H1 (cell line): Measurements from ENCODE around the gene EBF3. TPM values are rescaled to one million over a fixed set of nuclear protein-coding genes. Genes with fewer than 3 reads are reported as not detected.
A peak's percentile ranks its signal among the peaks of the same experiment; 100 is the strongest.

Source experiments
- CTCF ChIA-PET: fragments of 300-600 bp; sonication (Branson Sonifier 250); formaldehyde crosslinking; loops from one replicate; lab custom pipeline; 2021; ENCODE audit not compliant: partially characterized antibody; lab: Charles Lee
- POLR2A ChIA-PET: fragments of 300-600 bp; sonication (Branson Sonifier 250); formaldehyde crosslinking; loops from one replicate; lab custom pipeline; 2021; ENCODE audit warnings: inconsistent platforms; ENCODE audit not compliant: partially characterized antibody; lab: Charles Lee
- DNase-seq, 2 experiments: peaks; one replicate each; pipeline versions ENCODE4 v3.0.0 to v3.0.0-alpha.2; 2010 to 2022; ENCODE audit warnings: low spot score in 2 of 2, low read depth in 1 of 2, mixed read lengths in 1 of 2
- FAIRE-seq: peaks from 2 replicates; lab custom pipeline; 2011; peaks lifted over from hg19 to GRCh38; lab: Jason Lieb, UNC
- H2AFZ ChIP-seq: 2 replicates; pipeline ENCODE4 v1.8.1; 2012; ENCODE audit warnings: low read length, inconsistent platforms
- H2AK5ac ChIP-seq: 2 replicates; pipeline ENCODE4 v1.6.1; 2013; ENCODE audit warnings: low read depth, low read length
- H2BK120ac ChIP-seq: replicated peaks from 2 replicates; pipeline ENCODE3; 2013; ENCODE audit warnings: low read depth, low read length, inconsistent platforms
- H2BK12ac ChIP-seq: 2 replicates; pipeline ENCODE4 v1.6.1; 2013; ENCODE audit warnings: low read depth, low read length
- H2BK15ac ChIP-seq: 2 replicates; pipeline ENCODE4 v1.6.1; 2013; ENCODE audit warnings: low read length
- H2BK20ac ChIP-seq: 2 replicates; pipeline ENCODE4 v1.6.1; 2013; ENCODE audit warnings: low read length
- H2BK5ac ChIP-seq: 2 replicates; pipeline ENCODE4 v1.6.1; 2013; ENCODE audit warnings: low read depth, low read length
- H3K14ac ChIP-seq: 2 replicates; pipeline ENCODE4 v1.6.1; 2013; ENCODE audit warnings: inconsistent platforms; ENCODE audit not compliant: insufficient read length
- H3K18ac ChIP-seq: 2 replicates; pipeline ENCODE4 v1.6.1; 2013; ENCODE audit warnings: low read length; ENCODE audit errors: extremely low read depth
- H3K23ac ChIP-seq: 2 replicates; pipeline ENCODE4 v1.6.1; 2013; ENCODE audit warnings: inconsistent platforms; ENCODE audit not compliant: insufficient read length
- H3K23me2 ChIP-seq: 2 replicates; pipeline ENCODE4 v1.6.1; 2013; ENCODE audit warnings: low read depth, low read length
- H3K27ac ChIP-seq: 2 replicates; pipeline ENCODE4 v1.6.1; 2011; ENCODE audit warnings: low read depth, low read length, inconsistent platforms
- H3K27me3 ChIP-seq, 4 experiments: replicated peaks in 1 of 4; 1 replicate in 1 of 4; 2 replicates in 3 of 4; pipeline versions ENCODE4 v1.6.1 to v1.8.1; 2011 to 2013; ENCODE audit warnings: low read length in 3 of 4, mild to moderate bottlenecking in 3 of 4, inconsistent platforms in 2 of 4, mixed read lengths in 2 of 4, moderate library complexity in 1 of 4; ENCODE audit not compliant: control insufficient read depth in 3 of 4, insufficient read depth in 3 of 4; ENCODE audit errors: extremely low read depth in 1 of 4
- H3K36me3 ChIP-seq, 4 experiments: 2 replicates each; pipeline versions ENCODE4 v1.6.1 to v1.8.1; 2011 to 2013; ENCODE audit warnings: mild to moderate bottlenecking in 4 of 4, low read length in 3 of 4, moderate library complexity in 2 of 4, control low read depth in 1 of 4, inconsistent platforms in 1 of 4; ENCODE audit not compliant: insufficient read depth in 4 of 4, control insufficient read depth in 2 of 4
- H3K4ac ChIP-seq: replicated peaks from 2 replicates; pipeline ENCODE3; 2013; ENCODE audit warnings: low read length, low read depth, mixed read lengths, inconsistent platforms; ENCODE audit not compliant: insufficient read length
- H3K4me1 ChIP-seq, 4 experiments: replicated peaks in 1 of 4; 1 replicate in 1 of 4; 2 replicates in 3 of 4; pipeline versions ENCODE4 v1.6.1 to v1.8.1; 2011 to 2013; ENCODE audit warnings: low read length in 3 of 4, inconsistent platforms in 2 of 4, mixed read lengths in 1 of 4; ENCODE audit not compliant: insufficient read depth in 4 of 4, control insufficient read depth in 3 of 4
- H3K4me2 ChIP-seq, 2 experiments: 2 replicates each; pipeline versions ENCODE4 v1.6.1 to v1.8.1; 2011 to 2013; ENCODE audit warnings: low read depth in 2 of 2, low read length in 2 of 2, control low read depth in 1 of 2, inconsistent platforms in 1 of 2, mild to moderate bottlenecking in 1 of 2; ENCODE audit not compliant: insufficient read depth in 1 of 2
- H3K4me3 ChIP-seq, 4 experiments: fragments of 200-600, 300-600 bp in 1 of 4; sonication (generic), shearing (Covaris generic), sonication (Bioruptor Twin) in 1 of 4; 2 replicates each; pipeline versions ENCODE4 v1.5.1 to v1.8.1; 2011 to 2016; ENCODE audit warnings: low read length in 4 of 4, low read depth in 3 of 4, control low read depth in 2 of 4, inconsistent platforms in 2 of 4, mild to moderate bottlenecking in 2 of 4, mixed read lengths in 1 of 4, moderate library complexity in 1 of 4; ENCODE audit not compliant: insufficient read depth in 2 of 4; ENCODE audit errors: extremely low read depth in 1 of 4
- H3K56ac ChIP-seq: replicated peaks from 2 replicates; pipeline ENCODE3; 2013; ENCODE audit warnings: low read depth, mild to moderate bottlenecking, mixed read lengths, low read length, inconsistent platforms; ENCODE audit not compliant: insufficient read length
- H3K79me1 ChIP-seq: 2 replicates; pipeline ENCODE4 v1.6.1; 2013; ENCODE audit warnings: low read depth, low read length, control low read depth
- H3K79me2 ChIP-seq, 2 experiments: 2 replicates each; pipeline versions ENCODE4 v1.6.1 to v1.8.1; 2012 to 2013; ENCODE audit warnings: low read length in 2 of 2, mild to moderate bottlenecking in 2 of 2, inconsistent platforms in 1 of 2; ENCODE audit not compliant: insufficient read depth in 2 of 2, control insufficient read depth in 1 of 2
- H3K9ac ChIP-seq, 4 experiments: replicated peaks in 1 of 4; 1 replicate in 1 of 4; 2 replicates in 3 of 4; pipeline versions ENCODE4 v1.6.1 to v1.8.1; 2011 to 2013; ENCODE audit warnings: low read depth in 3 of 4, low read length in 3 of 4, control low read depth in 2 of 4, mild to moderate bottlenecking in 2 of 4, moderate library complexity in 2 of 4, inconsistent platforms in 1 of 4; ENCODE audit errors: extremely low read depth in 1 of 4
- H3K9me3 ChIP-seq, 2 experiments: 2 replicates each; pipeline versions ENCODE4 v1.6.1 to v1.8.1; 2012 to 2013; ENCODE audit warnings: mild to moderate bottlenecking in 2 of 2, moderate library complexity in 2 of 2, control low read depth in 1 of 2, inconsistent platforms in 1 of 2, low read depth in 1 of 2, low read length in 1 of 2, mixed read lengths in 1 of 2; ENCODE audit not compliant: insufficient read depth in 2 of 2
- H4K20me1 ChIP-seq, 2 experiments: replicated peaks in 1 of 2; 2 replicates each; pipeline versions ENCODE3 to v1.8.1; 2011 to 2013; ENCODE audit warnings: inconsistent platforms in 2 of 2, low read length in 2 of 2, mild to moderate bottlenecking in 1 of 2; ENCODE audit not compliant: insufficient read depth in 2 of 2, control insufficient read depth in 1 of 2
- H4K5ac ChIP-seq: 2 replicates; pipeline ENCODE4 v1.6.1; 2013; ENCODE audit warnings: low read length, low read depth, mixed read lengths, inconsistent platforms; ENCODE audit not compliant: insufficient read length
- H4K8ac ChIP-seq: 2 replicates; pipeline ENCODE4 v1.8.0; 2013; ENCODE audit warnings: mild to moderate bottlenecking, moderate library complexity, low read length, inconsistent platforms; ENCODE audit not compliant: insufficient read depth; ENCODE audit errors: extremely low read depth
- H4K91ac ChIP-seq: replicated peaks from 2 replicates; pipeline ENCODE3; 2013; ENCODE audit warnings: low read length, mixed read lengths, inconsistent platforms; ENCODE audit not compliant: insufficient read length
- EZH2 ChIP-seq: fragments of 200-600 bp; sonication (generic); IDR thresholded peaks from 2 replicates; pipeline ENCODE4 v1.7.1; 2012; ENCODE audit warnings: low read depth, mild to moderate bottlenecking, moderate library complexity, low read length, inconsistent platforms; ENCODE audit not compliant: severe bottlenecking
- RNF2 ChIP-seq: fragments of 200-900, 300-1000 bp; sonication (generic); IDR thresholded peaks from 2 replicates; pipeline ENCODE4 v1.7.1; 2016; ENCODE audit warnings: borderline replicate concordance, low read depth, mild to moderate bottlenecking, antibody characterized with exemption, low read length; ENCODE audit not compliant: poor library complexity, severe bottlenecking; ENCODE audit errors: missing control alignments
- SIX5 ChIP-seq: IDR thresholded peaks from 2 replicates; pipeline ENCODE4 v1.6.1; 2011; ENCODE audit warnings: mild to moderate bottlenecking, low read depth, low read length
- SP2 ChIP-seq: IDR thresholded peaks from 2 replicates; pipeline ENCODE4 v1.6.1; 2012; ENCODE audit warnings: mild to moderate bottlenecking, low read length, inconsistent platforms
- SUZ12 ChIP-seq: fragments of 200-600 bp; sonication (generic); IDR thresholded peaks from 2 replicates; pipeline ENCODE4 v1.6.1; 2012; ENCODE audit warnings: mild to moderate bottlenecking, inconsistent platforms, low read length, moderate library complexity, mixed read lengths
- TAF7 ChIP-seq: optimal IDR thresholded peaks from 2 replicates; pipeline ENCODE3; 2011; ENCODE audit warnings: low read depth, mild to moderate bottlenecking, inconsistent platforms, low read length, moderate library complexity, borderline replicate concordance
- TCF12 ChIP-seq: IDR thresholded peaks from 2 replicates; pipeline ENCODE4 v1.6.1; 2011; ENCODE audit warnings: low read depth, mild to moderate bottlenecking, low read length
- WGBS, 2 experiments: shearing (Covaris generic) in 1 of 2; methylation state at CpG; one replicate each; pipeline versions ENCODE4 v1.1.6 to v1.1.7; 2013 to 2015; ENCODE audit warnings: low lambda C conversion rate in 2 of 2, mixed read lengths in 2 of 2, inconsistent platforms in 1 of 2, low coverage in 1 of 2, missing lambda C conversion rate in 1 of 2; ENCODE audit not compliant: insufficient replicate concordance in 2 of 2, insufficient coverage in 1 of 2, insufficient read length in 1 of 2; ENCODE audit errors: extremely low coverage in 1 of 2, missing lambda C conversion rate in 1 of 2; 5-methylcytosine and 5-hydroxymethylcytosine counted together
- polyA plus RNA-seq, 7 experiments: library from polyadenylated mRNA; depleted of rRNA in 3 of 7; stranded (reverse) in 5 of 7; unstranded in 2 of 7; fragments of >200 nt in 5 of 7; fragments of 200-250 nt in 2 of 7; gene quantifications; 1 replicate in 5 of 7; 2 replicates in 1 of 7; 4 replicates in 1 of 7; pipeline versions ENCODE4 v1.2.1 to v1.2.3, GENCODE V29; 2011 to 2013; ENCODE audit warnings: missing spikeins in 2 of 7, mixed read lengths in 2 of 7
- total RNA-seq: library from RNA; stranded (reverse); fragmentation: NEBNext Ultra II Directional; extraction: Animal tissue kit (Norgen Biotek cat#: 25700); gene quantifications from 2 replicates; pipeline ENCODE4 v1.2.1, GENCODE V29; 2021

The EBF3 gene
- total and polyA plus RNA-seq, 2 of the 8 experiments (the other 6 are each of a cell fraction or from before 2014, with no cell fraction given), result 0.08 to 0.26 TPM

DNA sequence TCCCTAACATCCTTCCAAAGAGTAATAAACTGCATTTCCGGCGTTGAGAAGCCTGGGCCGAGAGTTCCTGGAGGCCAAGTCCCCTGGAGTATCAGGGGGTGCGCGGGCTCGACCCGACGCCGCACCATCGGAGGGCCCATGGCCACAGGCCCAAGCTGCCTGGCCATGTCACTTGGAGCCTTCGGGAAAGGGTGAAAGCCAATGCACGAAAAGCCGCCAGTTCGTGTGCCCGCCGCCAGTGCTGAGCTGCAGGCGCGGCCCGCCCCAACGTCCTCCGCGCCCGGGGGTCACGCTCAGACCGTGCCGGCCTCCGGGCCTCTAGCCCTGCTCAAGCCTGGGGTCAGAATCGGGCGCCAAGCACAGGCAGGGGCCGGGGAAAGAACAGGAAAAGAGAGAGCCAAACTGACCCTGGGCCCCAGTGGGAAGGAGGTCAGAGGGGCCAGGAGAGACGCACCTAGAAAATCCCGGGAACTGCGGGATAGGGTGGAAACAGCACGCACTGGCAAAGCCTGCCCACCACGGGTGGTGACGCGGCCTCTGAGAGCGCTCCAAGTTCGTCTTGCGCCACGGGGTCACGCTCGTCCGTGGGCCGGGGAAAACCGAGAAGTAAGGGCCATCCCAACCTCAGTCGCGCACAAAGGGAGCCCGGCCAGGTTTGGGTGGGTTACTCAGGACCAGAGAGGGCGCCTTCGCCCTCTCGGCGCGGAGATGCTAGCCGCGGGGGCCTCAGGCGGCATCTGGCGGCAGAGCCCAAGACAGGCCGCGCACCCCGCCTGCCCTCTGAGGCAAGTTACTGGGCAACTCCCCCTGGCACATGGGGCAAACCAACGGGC is 4.2 kb upstream of the EBF3 start:
- Histone ChIP-seq H3K27me3 (peaks cover 80 to 96% (median 89%) of the 10 kb centered on the region in 4 experiments), H2BK20ac (peak overlapping the region; percentile 61; the same call in 1 of the 2 replicates)
- FAIRE-seq, result no peak

More for the DNA sequence above, 4.2 kb upstream of the EBF3 start:
- Histone ChIP-seq H3K18ac (no peak overlapping the region), H3K9ac (no peak overlapping the region), H4K8ac (no peak overlapping the region; the same call in 1 of the 2 replicates), H2BK12ac (no peak overlapping the region; the same call in 1 of the 2 replicates), H3K4me3 (peak overlapping the region in 2 of 4 experiments; percentile 14 to 55; a peak in 2 of 8 replicates), H2AFZ (no peak overlapping the region), H4K91ac (no peak overlapping the region), H3K23ac (no peak overlapping the region), H4K5ac (no peak overlapping the region), H3K36me3 (peaks cover 0 to 21% (median 0%) of the 10 kb centered on the region in 4 experiments; a peak in 1 of 8 replicates), H3K4me1 (peaks cover 0 to 28% (median 20%) of the 10 kb centered on the region in 4 experiments; a peak in 6 of 7 replicates), H4K20me1 (peaks cover 16 to 26% of the 10 kb centered on the region in 2 experiments), H3K56ac (no peak overlapping the region), H2BK5ac (no peak overlapping the region), H3K14ac (no peak overlapping the region), H2BK15ac (no peak overlapping the region), H3K23me2 (peaks cover 26% of the 10 kb centered on the region; the same call in 1 of the 2 replicates), H2BK120ac (no peak overlapping the region), H3K79me1 (no peaks in the 10 kb centered on the region), H2AK5ac (no peak overlapping the region), H3K4ac (no peak overlapping the region), H3K27ac (no peak overlapping the region), H3K79me2 (no peaks in the 10 kb centered on the region), H3K4me2 (peak overlapping the region; percentile 62 to 75), H3K9me3 (no peaks in the 10 kb centered on the region)
- CTCF ChIA-PET, result interaction anchor here (0.6 to 3.0 kb wide), 15 partner anchors 9 to 1682 kb away, joined by 3 to 11 read pairs (median 3); no protein-coding TSS in a partner anchor
- no peak for DNase-seq
- WGBS, 2 experiments, result 8% methylated on average over 58 of the region's 62 CpGs; no CpG with 5 or more reads in 1 of the 2 experiments
- POLR2A ChIA-PET, result interaction anchor here (1.0 kb wide), 1 partner anchor 9 kb away, joined by 4 read pairs; no protein-coding TSS in a partner anchor
- TF ChIP-seq TCF12 (0 out of 2 replicates have a peak, but pooled peaks have one; percentile 4), EZH2 (peak; percentile 97), TAF7 (no peak), SP2 (no peak), RNF2 (peak; percentile 85), SUZ12 (peak; percentile 83), SIX5 (no peak)
